Measurements from ENCODE around the gene LZTS2.

Gene LZTS2, protein sequence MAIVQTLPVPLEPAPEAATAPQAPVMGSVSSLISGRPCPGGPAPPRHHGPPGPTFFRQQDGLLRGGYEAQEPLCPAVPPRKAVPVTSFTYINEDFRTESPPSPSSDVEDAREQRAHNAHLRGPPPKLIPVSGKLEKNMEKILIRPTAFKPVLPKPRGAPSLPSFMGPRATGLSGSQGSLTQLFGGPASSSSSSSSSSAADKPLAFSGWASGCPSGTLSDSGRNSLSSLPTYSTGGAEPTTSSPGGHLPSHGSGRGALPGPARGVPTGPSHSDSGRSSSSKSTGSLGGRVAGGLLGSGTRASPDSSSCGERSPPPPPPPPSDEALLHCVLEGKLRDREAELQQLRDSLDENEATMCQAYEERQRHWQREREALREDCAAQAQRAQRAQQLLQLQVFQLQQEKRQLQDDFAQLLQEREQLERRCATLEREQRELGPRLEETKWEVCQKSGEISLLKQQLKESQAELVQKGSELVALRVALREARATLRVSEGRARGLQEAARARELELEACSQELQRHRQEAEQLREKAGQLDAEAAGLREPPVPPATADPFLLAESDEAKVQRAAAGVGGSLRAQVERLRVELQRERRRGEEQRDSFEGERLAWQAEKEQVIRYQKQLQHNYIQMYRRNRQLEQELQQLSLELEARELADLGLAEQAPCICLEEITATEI

DNA sequence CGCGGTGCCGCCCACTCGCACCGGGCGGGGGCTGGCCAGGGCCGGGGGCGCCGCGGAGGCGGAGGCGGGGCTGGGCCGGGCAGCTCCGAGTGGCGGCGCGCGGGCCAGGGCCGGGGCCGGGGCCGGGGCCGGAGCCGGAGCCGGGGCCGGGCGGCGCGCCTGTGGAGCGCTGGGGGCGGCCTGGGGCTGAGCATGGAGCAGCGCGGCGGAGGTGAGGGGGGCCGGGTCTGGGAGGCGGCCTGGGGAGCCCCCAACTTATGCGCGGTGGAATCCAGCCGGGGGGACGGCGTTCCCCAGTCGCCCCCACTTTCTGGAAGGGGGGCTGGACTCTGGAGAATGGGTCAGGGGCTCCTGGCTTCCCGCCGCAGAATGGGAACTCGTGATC is at the start of gene LZTS2:
LZTS2 (plus strand) TSS at position 67 of the 385 bp plus-strand sequence. CDS start 2,731 bp downstream, outside the sequence.
- H3K4me1 Mint-ChIP-seq (ENCODE audit: low read depth) = peaks cover 47% of the 10 kb centered on the region
- H3K27ac Mint-ChIP-seq = peak within 1 kb of the TSS; percentile 71
- H3K27me3 Mint-ChIP-seq = peaks cover 7% of the 10 kb centered on the region
- no peaks in the 10 kb centered on the region for H3K9me3 Mint-ChIP-seq
- peak within 1 kb of the TSS; percentile 91 for H3K4me3 Mint-ChIP-seq
- intact Hi-C loops (cut with micrococcal nuclease) = loop anchor here (1.0 to 5.0 kb wide), 2 partner anchors 15 to 33 kb away; partner anchors contain the start of genes PDZD7 and SFXN3
- H3K36me3 Mint-ChIP-seq (ENCODE audit: low read depth) = peaks cover 45% of the 10 kb centered on the region

DNA sequence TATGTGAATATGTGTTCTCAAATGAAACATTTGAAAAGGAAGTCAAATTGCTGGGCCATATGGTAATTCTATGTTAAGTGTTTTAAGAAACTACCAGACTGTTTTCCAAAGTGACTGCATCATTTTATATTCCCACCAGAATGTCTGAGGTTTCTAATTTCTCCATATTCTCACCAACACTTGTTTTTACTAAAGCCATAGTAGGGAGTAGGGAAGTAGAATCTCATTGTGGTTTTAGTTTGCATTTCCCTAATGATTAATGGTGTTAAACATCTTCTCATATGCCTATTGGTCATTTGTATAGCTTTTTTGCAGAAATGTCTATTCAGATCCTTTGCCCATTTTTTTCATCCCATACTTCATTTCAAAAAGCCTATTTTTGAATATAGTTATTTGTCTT is 39.4 kb upstream of the LZTS2 start:
- intact Hi-C loops (cut with micrococcal nuclease) = loop anchor here (10.0 kb wide), 1 partner anchor 55 kb away; no protein-coding TSS in a partner anchor
- H3K27ac Mint-ChIP-seq = no peak overlapping the region
- H3K9me3 Mint-ChIP-seq = no peaks in the 10 kb centered on the region
- H3K4me3 Mint-ChIP-seq = no peak overlapping the region
- peaks cover 85% of the 10 kb centered on the region for H3K36me3 Mint-ChIP-seq (ENCODE audit: low read depth)
- no peaks in the 10 kb centered on the region for H3K27me3 Mint-ChIP-seq
- peaks cover 16% of the 10 kb centered on the region for H3K4me1 Mint-ChIP-seq (ENCODE audit: low read depth)

DNA sequence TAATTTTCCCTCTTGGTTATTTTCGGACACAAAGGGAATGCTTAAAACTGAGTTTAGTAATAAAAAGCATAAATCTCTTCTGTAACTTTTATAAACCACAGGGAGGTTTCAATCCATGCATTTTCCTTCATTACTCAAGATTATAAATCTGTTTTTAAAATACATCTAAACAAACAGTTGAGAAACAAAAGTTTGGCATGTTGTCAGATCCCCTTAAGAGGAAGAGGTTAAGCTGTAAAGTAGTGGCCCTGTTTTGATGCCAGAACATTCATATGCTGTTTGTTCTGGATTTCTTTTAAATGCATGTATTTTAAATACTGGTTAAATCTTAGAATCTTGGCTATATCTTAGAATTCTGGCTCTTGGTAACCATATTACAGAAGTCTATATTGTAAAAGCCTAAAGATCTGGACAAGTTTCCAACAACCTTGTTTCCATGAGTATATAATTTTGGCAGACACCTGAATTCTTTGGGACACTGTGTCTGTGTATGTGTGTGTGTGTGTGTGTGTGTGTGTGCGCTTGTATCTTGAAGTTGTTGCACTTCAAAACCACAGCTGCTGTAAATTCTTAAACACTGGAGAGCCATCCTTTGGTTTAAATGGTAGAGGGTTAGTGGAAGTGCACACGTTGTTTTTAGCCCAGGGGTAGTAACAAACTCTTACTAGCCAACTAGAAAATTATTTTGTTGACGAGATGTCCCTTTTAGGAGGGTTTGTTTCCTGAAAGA is 37.1 kb upstream of the LZTS2 start:
- H3K27me3 Mint-ChIP-seq = no peaks in the 10 kb centered on the region
- peaks cover 19% of the 10 kb centered on the region for H3K4me1 Mint-ChIP-seq (ENCODE audit: low read depth)
- H3K4me3 Mint-ChIP-seq = no peak overlapping the region
- intact Hi-C loops (cut with micrococcal nuclease) = loop anchor here (10.0 kb wide), 1 partner anchor 52 kb away; no protein-coding TSS in a partner anchor
- peaks cover 70% of the 10 kb centered on the region for H3K36me3 Mint-ChIP-seq (ENCODE audit: low read depth)
- H3K9me3 Mint-ChIP-seq = no peaks in the 10 kb centered on the region
- H3K27ac Mint-ChIP-seq = no peak overlapping the region

DNA sequence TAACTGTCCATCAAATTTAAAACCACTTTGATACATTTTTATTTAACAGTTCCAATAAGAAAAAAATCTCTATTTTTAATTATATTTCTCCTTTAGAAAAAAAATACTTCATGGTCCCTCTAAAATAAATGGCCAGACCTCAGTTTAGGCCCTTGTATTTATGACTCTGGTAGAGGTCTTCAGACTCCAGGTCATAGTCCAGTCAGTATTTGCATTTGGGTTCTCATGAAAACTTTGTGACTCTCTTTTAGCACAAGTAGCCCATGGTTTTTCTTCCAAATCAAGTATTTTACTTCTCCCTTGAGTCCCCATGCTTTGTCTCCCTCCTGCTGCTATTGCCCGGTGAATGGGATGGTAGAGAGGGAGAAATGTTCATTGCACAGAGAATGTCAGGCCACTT is 35.8 kb upstream of the LZTS2 start:
- Mint-ChIP-seq H3K36me3 (ENCODE audit: low read depth) (peaks cover 61% of the 10 kb centered on the region), H3K4me1 (ENCODE audit: low read depth) (peaks cover 28% of the 10 kb centered on the region), H3K9me3 (no peaks in the 10 kb centered on the region), H3K27ac (no peak overlapping the region), H3K4me3 (no peak overlapping the region), H3K27me3 (peaks cover 6% of the 10 kb centered on the region)
- intact Hi-C loops (cut with micrococcal nuclease) = loop anchor here (10.0 kb wide), 1 partner anchor 51 kb away; no protein-coding TSS in a partner anchor

DNA sequence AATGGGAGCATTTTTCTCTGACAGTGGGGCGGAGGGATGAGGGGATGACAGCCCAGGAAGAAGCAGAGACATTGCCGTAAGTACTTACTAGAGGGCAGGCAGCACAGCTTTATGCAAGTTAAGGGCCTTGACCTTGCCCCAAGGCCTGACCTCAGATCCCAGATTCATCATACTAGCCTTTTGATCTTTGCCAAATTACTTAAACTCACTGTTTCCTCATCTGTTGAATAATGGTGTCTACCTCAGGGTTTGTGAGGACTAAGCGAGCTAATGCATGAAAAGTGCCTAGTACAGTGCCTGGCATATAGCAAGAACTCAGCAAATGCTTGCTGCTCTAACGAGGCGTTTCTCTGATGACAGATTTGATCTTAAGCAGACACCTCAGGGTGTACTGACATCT is 33.8 kb upstream of the LZTS2 start:
- Mint-ChIP-seq H3K4me1 (ENCODE audit: low read depth) (peaks cover 27% of the 10 kb centered on the region), H3K27ac (no peak overlapping the region), H3K36me3 (ENCODE audit: low read depth) (peaks cover 46% of the 10 kb centered on the region), H3K27me3 (peaks cover 23% of the 10 kb centered on the region), H3K4me3 (no peak overlapping the region), H3K9me3 (no peaks in the 10 kb centered on the region)
- intact Hi-C loops (cut with micrococcal nuclease) = loop anchor here (10.0 kb wide), 1 partner anchor 49 kb away; no protein-coding TSS in a partner anchor

DNA sequence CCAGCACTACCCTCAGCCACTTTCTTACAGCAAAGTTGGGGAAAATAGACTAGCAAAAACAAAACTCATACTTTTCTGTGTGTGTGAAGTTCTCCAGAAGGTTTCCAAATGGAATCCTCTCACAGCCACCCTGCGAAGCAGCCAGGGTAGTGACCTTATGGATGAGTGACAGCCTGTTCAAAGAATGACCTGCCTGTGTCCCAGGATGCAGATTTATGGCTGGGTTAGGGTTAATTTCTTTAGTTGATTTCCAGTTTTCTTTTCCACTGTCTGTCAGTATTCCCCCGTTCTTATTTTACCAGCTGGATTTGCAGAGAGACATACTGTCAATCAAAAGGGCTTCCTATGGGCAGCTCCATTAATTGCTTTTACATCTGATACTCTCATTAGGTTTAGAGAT is 32.7 kb upstream of the LZTS2 start:
- intact Hi-C loops (cut with micrococcal nuclease) = loop anchor here (10.0 kb wide), 1 partner anchor 48 kb away; no protein-coding TSS in a partner anchor
- Mint-ChIP-seq H3K4me1 (ENCODE audit: low read depth) (peaks cover 27% of the 10 kb centered on the region), H3K27ac (no peak overlapping the region), H3K9me3 (no peaks in the 10 kb centered on the region), H3K27me3 (peaks cover 23% of the 10 kb centered on the region), H3K4me3 (no peak overlapping the region), H3K36me3 (ENCODE audit: low read depth) (peaks cover 41% of the 10 kb centered on the region)

DNA sequence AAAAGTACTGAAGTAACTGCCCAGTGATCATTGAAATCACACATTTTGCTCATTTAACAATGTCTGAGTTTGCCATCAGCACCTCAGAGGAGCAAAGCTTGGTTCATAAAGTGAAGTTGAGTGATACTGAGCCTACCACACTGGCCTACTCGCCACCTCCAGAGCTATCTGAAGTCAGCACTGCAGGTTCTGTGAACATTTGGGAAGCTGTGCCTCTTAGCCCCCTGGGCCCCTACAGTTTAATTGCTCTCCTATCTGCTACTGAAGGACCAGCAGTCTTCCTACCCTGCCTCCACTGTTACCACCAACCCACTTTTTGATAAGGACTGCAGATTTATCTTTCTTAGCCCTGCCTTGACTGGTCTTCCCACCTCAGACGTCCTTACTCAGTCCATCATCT is 32.3 kb upstream of the LZTS2 start:
- peaks cover 37% of the 10 kb centered on the region for H3K36me3 Mint-ChIP-seq (ENCODE audit: low read depth)
- peaks cover 27% of the 10 kb centered on the region for H3K4me1 Mint-ChIP-seq (ENCODE audit: low read depth)
- H3K9me3 Mint-ChIP-seq = no peaks in the 10 kb centered on the region
- intact Hi-C loops (cut with micrococcal nuclease) = loop anchor here (10.0 kb wide), 1 partner anchor 47 kb away; no protein-coding TSS in a partner anchor
- peaks cover 23% of the 10 kb centered on the region for H3K27me3 Mint-ChIP-seq
- H3K27ac Mint-ChIP-seq = no peak overlapping the region
- H3K4me3 Mint-ChIP-seq = no peak overlapping the region

DNA sequence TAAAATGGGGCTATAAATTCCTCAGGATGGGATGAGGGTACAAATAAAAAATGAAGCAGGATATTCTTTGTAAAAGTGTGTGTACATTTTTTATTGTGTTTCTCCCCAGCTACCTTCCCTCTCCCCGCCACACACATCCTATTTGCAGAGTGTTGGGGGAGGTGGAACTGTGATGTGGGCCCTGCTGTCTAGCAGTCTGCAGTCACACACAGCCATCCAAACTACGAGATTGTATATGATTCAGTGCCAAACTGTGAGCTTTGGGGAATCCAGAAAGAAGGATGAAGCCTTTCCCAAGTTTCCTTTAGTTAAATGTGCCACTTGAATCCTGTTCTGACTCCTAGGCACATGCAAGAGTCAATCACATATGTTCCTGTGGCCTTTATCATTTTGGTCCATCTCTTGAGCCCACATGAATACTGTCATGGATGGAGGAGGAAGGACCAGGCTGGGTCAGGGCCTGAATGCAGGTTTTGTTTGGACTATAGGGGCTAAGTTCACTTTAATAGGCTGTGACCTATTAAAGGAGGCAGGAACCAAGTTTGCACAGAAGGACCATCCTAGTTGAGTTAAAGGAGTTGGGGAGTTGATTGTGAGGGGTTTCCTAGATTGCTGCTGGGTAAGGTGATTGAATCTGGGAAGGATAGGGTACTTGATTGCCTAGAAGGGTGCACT is 31.4 kb upstream of the LZTS2 start:
- Mint-ChIP-seq H3K4me1 (ENCODE audit: low read depth) (peaks cover 27% of the 10 kb centered on the region), H3K27me3 (peaks cover 23% of the 10 kb centered on the region), H3K9me3 (no peaks in the 10 kb centered on the region), H3K4me3 (no peak overlapping the region), H3K27ac (no peak overlapping the region), H3K36me3 (ENCODE audit: low read depth) (peaks cover 28% of the 10 kb centered on the region)
- intact Hi-C loops (cut with micrococcal nuclease) = loop anchor here (10.0 kb wide), 1 partner anchor 47 kb away; no protein-coding TSS in a partner anchor

DNA sequence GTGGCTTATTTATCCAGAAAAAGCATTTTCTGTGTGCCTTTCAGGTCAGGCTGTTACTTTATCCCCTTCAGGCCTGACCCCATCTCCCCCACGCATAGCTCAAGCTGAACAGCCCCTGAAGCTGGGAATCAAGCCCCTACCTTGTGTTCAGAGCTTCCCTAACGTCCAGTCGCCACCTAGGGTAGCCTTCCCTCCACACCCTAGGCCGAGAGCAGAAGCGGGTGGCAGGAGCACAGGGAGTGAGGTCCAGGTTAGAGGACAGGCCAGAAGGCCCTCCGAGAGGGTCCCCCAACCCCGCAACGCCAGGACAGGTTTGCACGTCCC is 30.8 kb upstream of the LZTS2 start:
- no peaks in the 10 kb centered on the region for H3K9me3 Mint-ChIP-seq
- H3K4me3 Mint-ChIP-seq = peak overlapping the region; percentile 58
- intact Hi-C loops (cut with micrococcal nuclease) = loop anchor here (10.0 kb wide), 1 partner anchor 46 kb away; no protein-coding TSS in a partner anchor
- peak overlapping the region; percentile 35 for H3K27ac Mint-ChIP-seq
- peaks cover 23% of the 10 kb centered on the region for H3K27me3 Mint-ChIP-seq
- H3K36me3 Mint-ChIP-seq (ENCODE audit: low read depth) = peaks cover 22% of the 10 kb centered on the region
- peaks cover 27% of the 10 kb centered on the region for H3K4me1 Mint-ChIP-seq (ENCODE audit: low read depth)

DNA sequence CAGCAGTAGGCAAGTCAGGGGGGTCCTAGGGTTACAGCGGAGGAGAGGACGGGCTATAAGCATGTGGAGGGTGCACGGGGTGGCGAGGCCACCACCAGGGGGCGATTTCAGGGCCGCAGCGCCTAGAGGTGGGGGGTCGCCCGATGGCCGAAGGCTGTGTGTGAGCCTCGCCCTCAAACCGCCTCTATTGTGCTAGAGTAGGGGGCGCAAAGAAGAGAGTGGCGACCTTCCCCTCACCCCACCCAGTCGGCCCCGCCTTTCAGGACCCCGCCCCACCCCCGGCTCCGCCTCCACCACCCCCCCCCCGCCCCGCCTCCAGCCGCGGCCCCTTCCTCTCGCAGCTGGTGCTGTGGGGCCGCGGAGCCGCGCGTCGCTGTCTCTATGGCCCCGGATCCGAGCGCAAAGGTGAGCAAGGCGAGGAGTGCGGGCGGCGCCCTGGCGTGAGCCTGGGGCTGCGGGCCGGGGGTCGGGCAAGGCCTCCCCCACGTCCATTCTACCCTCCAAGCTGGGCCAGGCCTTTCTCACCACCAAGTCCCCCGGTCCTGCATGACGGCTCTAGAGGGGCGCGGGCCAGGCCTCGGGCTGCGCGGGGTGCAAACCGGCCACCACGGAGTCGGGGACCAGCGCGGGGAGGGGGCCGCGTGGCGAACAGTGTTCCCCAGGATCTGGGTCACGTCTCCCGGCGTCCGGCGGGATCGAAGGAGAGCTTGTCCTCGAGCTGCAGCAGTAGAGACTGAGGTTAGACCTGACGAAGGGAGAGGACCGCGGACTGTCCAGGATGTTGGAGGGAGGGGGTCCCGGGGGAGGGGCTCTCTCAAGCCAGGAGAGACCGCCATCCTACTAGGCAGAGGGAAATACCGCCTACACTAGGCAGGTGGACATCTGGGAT is 30.2 kb upstream of the LZTS2 start, which contains the start of gene SEMA4G:
SEMA4G (plus strand) TSS at position 318 of the 889 bp plus-strand sequence. CDS start 3,409 bp downstream, outside the sequence.
- peak within 1 kb of the TSS; percentile 35 for H3K27ac Mint-ChIP-seq
- H3K27me3 Mint-ChIP-seq = peaks cover 23% of the 10 kb centered on the region

DNA sequence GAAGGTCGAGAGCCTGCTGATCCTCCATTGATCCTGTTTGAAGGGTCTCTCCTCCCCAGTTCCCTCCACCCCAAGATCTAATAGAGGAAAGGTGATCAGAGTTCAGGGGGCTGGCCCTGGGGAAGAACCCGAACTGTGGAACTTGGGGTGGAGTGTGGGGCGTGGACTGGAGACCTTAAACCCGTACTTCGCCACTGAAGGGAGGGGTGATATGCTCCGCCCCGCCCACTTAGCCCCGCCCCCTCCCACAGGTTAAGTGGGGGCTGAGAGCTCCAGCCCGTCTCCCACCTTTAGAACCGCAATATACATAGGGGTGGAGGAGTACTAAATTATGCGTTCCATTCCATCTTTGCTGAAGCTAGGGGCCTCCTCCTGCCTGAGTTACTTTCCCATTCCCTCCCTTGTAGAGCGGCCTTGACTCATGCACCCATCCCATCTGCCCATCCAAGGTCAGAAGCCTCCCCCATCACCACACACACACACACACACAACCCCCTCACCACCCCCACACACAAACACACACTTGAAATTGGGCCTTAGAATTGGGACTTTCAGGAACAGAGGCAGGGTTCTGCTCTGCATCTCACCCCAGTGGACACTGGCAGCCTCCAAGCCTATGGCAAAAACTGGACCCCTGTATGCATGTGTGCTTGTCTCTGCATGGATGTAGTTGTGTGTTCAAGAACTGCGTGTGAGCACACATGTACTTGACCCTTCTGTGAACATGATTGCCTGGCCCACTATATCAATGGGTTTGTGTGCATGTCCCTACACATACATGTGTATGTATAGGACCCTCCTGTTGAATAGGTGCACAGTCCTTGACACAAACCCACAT is 29.3 kb upstream of the LZTS2 start:
- no peak overlapping the region for H3K27ac Mint-ChIP-seq
- H3K9me3 Mint-ChIP-seq = no peaks in the 10 kb centered on the region
- no peak overlapping the region for H3K4me3 Mint-ChIP-seq
- H3K27me3 Mint-ChIP-seq = peaks cover 23% of the 10 kb centered on the region
- H3K36me3 Mint-ChIP-seq (ENCODE audit: low read depth) = peaks cover 7% of the 10 kb centered on the region
- intact Hi-C loops (cut with micrococcal nuclease) = no loop called here
- peaks cover 27% of the 10 kb centered on the region for H3K4me1 Mint-ChIP-seq (ENCODE audit: low read depth)

More for the DNA sequence above, 30.2 kb upstream of the LZTS2 start, which contains the start of gene SEMA4G:
- Mint-ChIP-seq H3K36me3 (ENCODE audit: low read depth) (peaks cover 16% of the 10 kb centered on the region), H3K9me3 (no peaks in the 10 kb centered on the region), H3K4me1 (ENCODE audit: low read depth) (peaks cover 27% of the 10 kb centered on the region), H3K4me3 (peak within 1 kb of the TSS; percentile 64)
- intact Hi-C loops (cut with micrococcal nuclease) = loop anchor here (10.0 kb wide), 1 partner anchor 45 kb away; no protein-coding TSS in a partner anchor
